ENCODE data around the gene GSX2. TPM values are rescaled to one million over a fixed set of nuclear protein-coding genes. Genes with fewer than 3 reads are reported as not detected.

GSX2 gene
- total and polyA plus RNA-seq, 2 of the 4 experiments (the other 2 are of a cell fraction): not detected

GRCh38 chr4:54061067-54061466, 38.9 kb upstream of the GSX2 start:
- DNase-seq (no peak), ATAC-seq (ENCODE audit: low read depth) (no peak)
- no peak overlapping the region for H3K4ac ChIP-seq (ENCODE audit: low read depth, low read length)
- no peak overlapping the region for H3K4me3 ChIP-seq (ENCODE audit: insufficient read depth, low read depth, low read length)
- H2BK15ac ChIP-seq (ENCODE audit: low read depth, low read length): no peak overlapping the region
- no CpG with 5 or more reads among the region's 3 CpGs for WGBS, 2 experiments (ENCODE audit: extremely low coverage in 2 of 2, insufficient read length in 1 of 2)
- POLR2A ChIA-PET (ENCODE audit: unreplicated experiment): no interaction called here
- no peak overlapping the region for H4K8ac ChIP-seq (ENCODE audit: low read depth in 2 of 2, low read length in 2 of 2)
- no peaks in the 10 kb centered on the region for H3K27me3 ChIP-seq (ENCODE audit: control insufficient read depth, insufficient read depth, low read length)
- no peak overlapping the region for H3K56ac ChIP-seq (ENCODE audit: extremely low read depth, insufficient read depth, low read length)
- H3K18ac ChIP-seq (ENCODE audit: low read depth, low read length): no peak overlapping the region
- no peaks in the 10 kb centered on the region for H3K9me3 ChIP-seq (ENCODE audit: control insufficient read depth, insufficient read depth, low read length)
- intact Hi-C loops (cut with micrococcal nuclease) (loop anchor here (5.0 to 10.0 kb wide), 3 partner anchors 129 to 864 kb away; no protein-coding TSS in a partner anchor), in situ Hi-C loops (cut with MboI; ENCODE audit: low sequenced_read_pairs) (loop anchor here (10.0 to 25.0 kb wide), 2 partner anchors 154 to 1049 kb away; no protein-coding TSS in a partner anchor), dilution Hi-C loops (cut with HindIII; ENCODE audit: low sequenced_read_pairs, unreplicated experiment) (no loop called here)
- no peak overlapping the region for H3K14ac ChIP-seq (replicated peaks; ENCODE audit: low read depth, low read length)
- TF ChIP-seq MAZ (IDR thresholded peaks at IDR 0.05; ENCODE audit: borderline replicate concordance, low read depth, low read length) (no peak), ELK1 (IDR thresholded peaks at IDR 0.05; ENCODE audit: borderline replicate concordance, low read depth, low read length) (no peak), RAD21 (IDR thresholded peaks at IDR 0.05; ENCODE audit: low read length) (no peak), CHD1 (IDR thresholded peaks at IDR 0.05; ENCODE audit: low read depth, low read length) (no peak), FOS (IDR thresholded peaks at IDR 0.05; ENCODE audit: low read depth, low read length) (no peak), MAFK (IDR thresholded peaks at IDR 0.05; ENCODE audit: low read depth, low read length) (no peak), CTCF (conservative IDR thresholded peaks at IDR 0.05; ENCODE audit: low read depth, low read length) (no peak), BHLHE40 (IDR thresholded peaks at IDR 0.05; ENCODE audit: low read depth, low read length) (no peak), SMC3 (IDR thresholded peaks at IDR 0.05; ENCODE audit: low read depth, low read length) (no peak), RFX5 (IDR thresholded peaks at IDR 0.05; ENCODE audit: low read depth, low read length) (no peak), CEBPB (IDR thresholded peaks at IDR 0.05; ENCODE audit: low read depth, low read length) (no peak), RCOR1 (IDR thresholded peaks at IDR 0.05; ENCODE audit: insufficient replicate concordance, low read length) (no peak), USF2 (IDR thresholded peaks at IDR 0.05; ENCODE audit: low read depth, low read length) (no peak), MXI1 (IDR thresholded peaks at IDR 0.05; ENCODE audit: borderline replicate concordance, low read depth, low read length) (no peak)
- peaks cover 5 to 44% of the 10 kb centered on the region in 2 experiments; a peak in 3 of 4 replicates for H3K79me1 ChIP-seq (ENCODE audit: low read depth in 1 of 2, low read length in 2 of 2)
- H3K4me1 ChIP-seq (ENCODE audit: control insufficient read depth, insufficient read depth, low read length): peaks cover 11% of the 10 kb centered on the region
- no peak overlapping the region for H4K5ac ChIP-seq (ENCODE audit: low read depth, low read length)
- H4K20me1 ChIP-seq (ENCODE audit: insufficient read depth, low read length): peaks cover 64% of the 10 kb centered on the region; the same call in 1 of the 2 replicates
- H2AFZ ChIP-seq (replicated peaks; ENCODE audit: low read length, poor library complexity): no peak overlapping the region
- no peak overlapping the region for H2AK5ac ChIP-seq (ENCODE audit: low read depth, low read length)
- no peak overlapping the region for H3K23ac ChIP-seq (ENCODE audit: low read depth, low read length)
- CTCF ChIA-PET: interaction anchor here (0.6 kb wide), 1 partner anchor 352 kb away, joined by 3 read pairs; no protein-coding TSS in a partner anchor
- H3K27ac ChIP-seq (ENCODE audit: insufficient read depth, low read length): no peak overlapping the region
- H3K9me1 ChIP-seq (ENCODE audit: insufficient read depth, low read length): peaks cover 10% of the 10 kb centered on the region
- no peak overlapping the region for H2BK120ac ChIP-seq (ENCODE audit: low read depth, low read length)
- no peak overlapping the region for H3K9ac ChIP-seq (ENCODE audit: low read depth, low read length)
- no peak overlapping the region for H2BK5ac ChIP-seq (ENCODE audit: low read depth, low read length, poor library complexity, severe bottlenecking)
- BruUV-seq (replicated peaks): no TSS peak
- H3K36me3 ChIP-seq (ENCODE audit: control insufficient read depth, insufficient read depth, low read length): no peaks in the 10 kb centered on the region
- peak overlapping the region; percentile 90 for H3K4me2 ChIP-seq (ENCODE audit: low read depth, low read length)
- no peak overlapping the region for H4K91ac ChIP-seq (ENCODE audit: insufficient read depth, low read depth, low read length)
- H2BK20ac ChIP-seq (ENCODE audit: low read depth, low read length): no peak overlapping the region
- H2AK9ac ChIP-seq (replicated peaks; ENCODE audit: low read depth, low read length, poor library complexity): no peak overlapping the region

Data from IMR-90 (cell line).